ENCODE data around the gene ADGRB2.

- TF ChIP-seq, protein P1, sequence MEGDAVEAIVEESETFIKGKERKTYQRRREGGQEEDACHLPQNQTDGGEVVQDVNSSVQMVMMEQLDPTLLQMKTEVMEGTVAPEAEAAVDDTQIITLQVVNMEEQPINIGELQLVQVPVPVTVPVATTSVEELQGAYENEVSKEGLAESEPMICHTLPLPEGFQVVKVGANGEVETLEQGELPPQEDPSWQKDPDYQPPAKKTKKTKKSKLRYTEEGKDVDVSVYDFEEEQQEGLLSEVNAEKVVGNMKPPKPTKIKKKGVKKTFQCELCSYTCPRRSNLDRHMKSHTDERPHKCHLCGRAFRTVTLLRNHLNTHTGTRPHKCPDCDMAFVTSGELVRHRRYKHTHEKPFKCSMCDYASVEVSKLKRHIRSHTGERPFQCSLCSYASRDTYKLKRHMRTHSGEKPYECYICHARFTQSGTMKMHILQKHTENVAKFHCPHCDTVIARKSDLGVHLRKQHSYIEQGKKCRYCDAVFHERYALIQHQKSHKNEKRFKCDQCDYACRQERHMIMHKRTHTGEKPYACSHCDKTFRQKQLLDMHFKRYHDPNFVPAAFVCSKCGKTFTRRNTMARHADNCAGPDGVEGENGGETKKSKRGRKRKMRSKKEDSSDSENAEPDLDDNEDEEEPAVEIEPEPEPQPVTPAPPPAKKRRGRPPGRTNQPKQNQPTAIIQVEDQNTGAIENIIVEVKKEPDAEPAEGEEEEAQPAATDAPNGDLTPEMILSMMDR (IDR thresholded peaks at IDR 0.05; ENCODE audit: insufficient read depth, low read length, poor library complexity, severe bottlenecking) = no peak
- TF ChIP-seq EZH2phosphoT487 (conservative IDR thresholded peaks at IDR 0.05; ENCODE audit: low read length) = no peak
Measured at GRCh38 chr1:31809698-31810097, 45.6 kb upstream of the ADGRB2 start.
